Neural cell (in vitro differentiated cells): ENCODE data around the gene COQ7.

ENCODE experiments used
- CTCF ChIP-seq: fragments of 450-650 bp; IDR thresholded peaks from 2 replicates; pipeline ENCODE4 v1.5.1; 2014; ENCODE audit warnings: antibody characterized with exemption, mild to moderate bottlenecking, moderate library complexity; ENCODE audit not compliant: poor library complexity, severe bottlenecking
- EP300 ChIP-seq: fragments of 450-650 bp; conservative IDR thresholded peaks from 2 replicates; pipeline ENCODE4 v1.6.1; 2014; ENCODE audit warnings: antibody characterized with exemption, mild to moderate bottlenecking, moderate library complexity; ENCODE audit not compliant: poor library complexity, severe bottlenecking
- EZH2 ChIP-seq: fragments of 200-600, 300-800 bp; shearing (Covaris generic), sonication (generic); IDR thresholded peaks from 2 replicates; pipeline ENCODE4 v1.6.1; 2014; ENCODE audit warnings: antibody characterized with exemption, low read length, borderline replicate concordance, mild to moderate bottlenecking; ENCODE audit not compliant: insufficient read depth, poor library complexity, severe bottlenecking
- MXI1 ChIP-seq: fragments of 450-650 bp; conservative IDR thresholded peaks from 2 replicates; pipeline ENCODE4 v1.6.1; 2014; ENCODE audit warnings: antibody characterized with exemption, mild to moderate bottlenecking; ENCODE audit not compliant: poor library complexity, severe bottlenecking
- POLR2AphosphoS5 ChIP-seq: IDR thresholded peaks from 2 replicates; pipeline ENCODE4 v1.6.1; 2012
- RAD21 ChIP-seq: fragments of 450-650 bp; conservative IDR thresholded peaks from 2 replicates; pipeline ENCODE4 v1.6.1; 2014; ENCODE audit warnings: antibody characterized with exemption, mild to moderate bottlenecking, moderate library complexity
- REST ChIP-seq: IDR thresholded peaks from 2 replicates; pipeline ENCODE4 v1.6.1; 2012; ENCODE audit warnings: borderline replicate concordance

DNA sequence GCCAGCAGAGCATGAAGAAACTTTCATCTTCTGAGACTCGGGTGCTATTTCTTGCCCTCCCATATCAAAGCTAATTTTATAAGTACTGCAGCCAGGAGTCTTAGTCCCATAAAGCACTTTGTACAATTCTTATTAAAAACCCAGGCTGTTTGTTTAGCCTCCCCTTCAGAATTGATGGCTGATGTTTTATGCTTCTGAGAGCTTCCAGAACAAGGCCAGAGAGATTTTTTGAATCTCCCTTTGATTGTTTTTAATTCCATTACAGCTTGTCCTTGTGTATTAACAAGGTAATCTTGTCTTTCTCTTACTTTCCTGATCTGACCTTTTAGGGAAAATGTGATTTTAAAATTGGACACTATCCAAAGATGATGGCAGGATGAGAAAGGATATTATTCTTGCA is 16.3 kb downstream of the COQ7 start:
- no peak for TF ChIP-seq CTCF
- no peak for TF ChIP-seq EZH2
- TF ChIP-seq REST: no peak
- no peak for TF ChIP-seq RAD21
- TF ChIP-seq EP300: no peak
- no peak for TF ChIP-seq MXI1
- no peak for TF ChIP-seq POLR2AphosphoS5
